Effector CD8-positive, alpha-beta T cell (primary cell): ENCODE measurements around the gene SEMA3D.

Source experiments
- DNase-seq: peaks from one replicate; lab custom pipeline; 2025; lab: John Stamatoyannopoulos, UW

Gene SEMA3D

GRCh38 chr7:85031475-85031874 is 155.4 kb downstream of the SEMA3D start:
- DNase-seq, result no peak

- DNase-seq, result no peak
These were observed 156.0 kb downstream of the SEMA3D start for GRCh38 chr7:85030893-85031292.

- DNase-seq, result no peak
These were observed 161.5 kb downstream of the SEMA3D start for GRCh38 chr7:85025312-85025756.

DNA sequence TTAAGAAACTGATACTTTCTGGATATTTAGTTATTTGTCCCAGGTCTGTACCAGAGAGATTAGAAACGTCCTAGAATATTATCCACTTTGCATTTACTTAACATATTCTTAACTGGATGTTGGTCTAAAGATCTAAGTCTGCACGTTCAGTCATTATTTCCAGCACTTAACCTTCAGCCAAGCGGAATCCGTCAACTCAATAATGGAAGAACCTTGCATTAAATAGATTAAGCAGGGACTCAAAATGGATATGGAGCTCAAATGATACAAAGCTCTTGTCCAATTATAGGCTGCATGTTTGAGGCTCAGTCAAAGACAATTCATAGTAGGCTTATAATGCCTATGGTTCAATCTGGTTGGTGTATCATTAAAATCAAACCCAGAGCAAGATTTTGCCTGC is 162.9 kb downstream of the SEMA3D start:
- DNase-seq, result no peak

DNA sequence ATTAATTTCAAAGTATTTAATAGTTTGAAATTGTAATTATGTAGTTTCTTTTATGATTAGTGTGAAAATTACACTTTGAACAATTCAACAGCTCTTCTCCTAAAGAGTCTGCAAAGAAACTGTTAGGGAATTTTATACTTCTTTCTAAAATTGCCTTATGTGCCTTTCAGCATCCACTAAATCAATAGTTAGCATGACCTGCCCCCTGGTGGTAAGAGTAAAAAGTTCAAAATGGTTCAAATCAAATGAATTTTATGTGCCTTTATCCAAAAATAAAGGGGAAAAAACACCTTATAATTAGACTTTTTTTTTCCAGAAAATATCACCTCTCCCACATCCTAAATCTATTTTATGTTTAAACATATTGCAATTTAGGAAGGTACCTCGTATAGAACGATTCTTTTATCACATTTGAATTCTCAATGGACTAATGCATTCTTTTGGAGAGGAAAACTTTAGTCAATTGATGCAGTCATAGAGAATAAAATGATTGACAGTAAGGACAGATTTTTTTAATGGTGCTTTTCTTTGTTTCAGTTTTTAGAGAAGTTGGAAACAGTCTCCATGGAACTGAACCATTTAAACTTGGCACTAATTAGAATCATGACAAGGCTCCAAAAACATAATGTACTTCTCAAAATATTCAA is 163.7 kb downstream of the SEMA3D start:
- DNase-seq, result peak; percentile 1

DNA sequence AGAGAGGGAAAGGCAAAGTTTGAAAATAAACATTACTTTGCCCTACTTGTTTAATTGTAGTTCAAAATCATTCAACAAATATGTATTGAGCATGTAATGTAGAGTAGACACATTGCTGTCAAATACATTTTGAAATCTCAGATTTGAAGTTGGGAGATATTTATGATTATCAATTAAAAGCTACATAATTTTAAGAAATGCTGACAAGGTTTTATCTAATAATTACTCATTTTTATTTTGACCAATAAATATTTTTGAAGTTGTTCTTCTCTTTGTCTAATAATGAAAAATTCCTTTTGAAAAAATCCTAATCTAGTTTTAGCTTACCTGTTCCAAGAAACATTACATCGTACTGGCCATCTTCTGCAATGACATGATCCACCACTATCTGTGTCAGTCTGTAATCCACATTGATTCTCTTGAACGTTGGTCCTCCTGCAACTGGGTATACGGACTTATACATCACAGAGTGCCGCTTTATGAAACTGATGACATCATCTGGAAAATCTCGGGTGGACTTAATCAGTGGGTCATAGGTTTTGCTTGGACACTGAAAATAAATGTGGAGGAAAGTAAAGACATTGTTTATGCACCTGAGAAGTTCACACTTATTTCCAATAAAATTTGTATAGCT is 164.7 kb downstream of the SEMA3D start:
- no peak for DNase-seq

- DNase-seq, result no peak
These were observed 165.7 kb downstream of the SEMA3D start for GRCh38 chr7:85021101-85021704.

DNA sequence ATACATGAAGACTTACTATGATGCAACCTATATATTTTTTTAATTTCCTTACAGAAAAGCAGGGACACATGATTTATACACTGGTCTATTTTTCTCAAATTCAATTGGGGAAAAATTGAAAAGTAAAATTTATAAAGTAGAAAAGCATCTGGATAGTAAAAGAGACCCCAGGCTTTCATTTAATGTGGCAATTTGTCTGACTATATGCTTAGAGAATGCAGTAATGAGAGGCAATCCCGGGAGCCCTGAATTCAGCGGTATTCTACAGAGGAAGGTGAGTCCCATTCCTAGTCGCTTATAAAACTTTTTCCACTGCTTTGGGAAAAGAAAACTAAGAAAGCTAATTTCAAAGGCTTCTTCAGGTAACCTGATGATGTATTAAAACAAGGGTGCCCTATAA is 167.1 kb downstream of the SEMA3D start:
- DNase-seq, result no peak

GRCh38 chr7:85019176-85019575 is 167.7 kb downstream of the SEMA3D start:
- DNase-seq, result no peak

- no peak for DNase-seq
These were observed 168.4 kb downstream of the SEMA3D start for GRCh38 chr7:85018498-85018897.

- DNase-seq, result no peak
These were observed 170.6 kb downstream of the SEMA3D start for GRCh38 chr7:85016286-85016685.

DNA sequence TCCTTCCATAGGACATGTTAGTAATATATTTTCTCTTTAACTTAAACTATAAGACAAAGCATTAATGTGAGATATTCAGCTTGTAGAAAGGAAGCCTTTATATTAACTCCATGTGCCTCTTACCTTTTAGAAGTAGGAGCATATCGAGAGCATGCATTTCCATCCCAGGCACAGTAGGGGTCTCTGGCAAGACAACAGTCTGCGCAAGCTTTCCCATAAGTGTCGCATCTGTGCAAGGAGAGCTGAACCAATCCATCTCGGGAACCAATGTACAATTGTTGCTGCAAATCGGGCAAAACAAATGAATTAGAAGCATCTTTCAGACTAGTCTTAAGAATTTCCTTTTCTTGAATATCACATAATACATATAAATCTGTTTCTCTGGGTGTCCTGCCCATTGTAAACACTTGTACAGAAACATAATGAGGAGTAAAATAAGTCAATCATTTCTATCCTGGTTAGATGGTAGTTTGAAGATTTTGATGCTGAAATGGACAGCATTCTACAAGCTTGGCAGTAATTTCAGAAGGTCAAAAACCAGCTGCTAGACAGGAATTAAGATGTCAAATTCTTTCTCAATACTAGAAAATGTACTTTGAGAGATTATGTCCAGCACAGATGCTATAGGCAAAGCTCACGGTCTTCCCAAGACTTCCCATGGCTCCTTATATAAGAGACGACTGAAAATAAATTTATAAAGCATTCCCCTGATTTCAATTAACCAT is 171.8 kb downstream of the SEMA3D start:
- DNase-seq, result no peak

- no peak for DNase-seq
These were observed 175.7 kb downstream of the SEMA3D start for GRCh38 chr7:85011127-85011526.

- DNase-seq, result no peak
These were observed 176.6 kb downstream of the SEMA3D start for GRCh38 chr7:85010306-85010705.

GRCh38 chr7:85006754-85007153 is 180.1 kb downstream of the SEMA3D start:
- DNase-seq, result no peak

- no peak for DNase-seq
These were observed 182.5 kb downstream of the SEMA3D start for GRCh38 chr7:85004402-85004801.

DNA sequence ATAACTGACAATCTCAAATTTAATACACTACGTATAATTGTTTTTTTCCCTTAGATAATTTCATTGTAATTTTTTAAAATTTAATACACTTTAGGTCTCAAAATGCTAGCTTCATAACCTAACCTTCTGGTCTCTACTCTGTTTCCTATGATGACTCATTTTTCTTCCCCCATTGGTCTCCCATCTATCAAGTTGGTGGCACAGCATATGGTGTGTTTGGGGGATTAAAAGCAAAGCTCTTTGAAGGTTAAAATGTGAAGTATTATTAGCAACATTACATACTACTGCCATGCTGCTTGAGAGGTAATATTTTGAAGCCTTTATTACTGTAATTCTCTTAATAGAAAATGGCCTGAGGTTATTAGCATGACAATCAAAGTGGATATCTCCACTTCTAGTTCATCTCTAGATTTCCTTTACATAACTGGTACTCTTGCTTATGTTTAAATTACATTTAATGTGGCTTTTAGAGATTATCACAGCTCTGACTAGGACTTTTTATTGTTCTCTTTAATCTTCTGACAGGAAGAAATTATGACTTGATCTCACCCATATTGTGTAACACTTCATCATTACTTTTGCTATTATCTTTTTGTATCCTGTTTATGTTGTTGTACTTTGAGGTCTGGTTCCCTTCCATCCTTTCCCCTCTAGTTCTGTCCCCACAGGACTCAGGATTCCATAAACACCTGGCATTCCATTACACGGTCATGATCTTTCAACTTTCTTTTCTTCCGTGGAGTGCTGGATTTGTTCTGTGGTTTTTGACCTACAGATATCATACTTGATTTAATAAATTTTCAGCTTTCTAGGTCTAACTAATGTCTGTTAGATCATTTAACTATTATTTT is 185.1 kb downstream of the SEMA3D start:
- DNase-seq, result no peak

GRCh38 chr7:85000735-85001350 is 186.0 kb downstream of the SEMA3D start:
- DNase-seq, result no peak

DNA sequence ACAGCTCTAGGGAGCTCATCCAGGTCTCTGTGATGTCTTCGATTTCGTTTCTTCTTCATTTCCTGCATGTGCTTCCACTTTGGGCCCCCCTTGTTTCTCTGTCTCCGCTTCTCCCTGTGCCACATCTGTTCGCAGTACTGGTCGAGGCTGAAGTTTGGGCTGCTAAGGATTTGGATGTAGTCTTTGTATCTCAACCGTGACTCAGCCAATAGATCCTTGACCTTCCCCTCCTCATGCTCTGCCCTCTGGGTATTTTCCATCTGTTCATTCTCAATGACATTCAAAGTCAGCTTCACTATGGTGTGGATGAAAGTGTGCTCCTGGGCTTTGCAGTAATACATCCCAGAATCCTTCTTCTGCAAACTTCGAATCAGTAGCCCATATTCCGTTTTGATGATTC is 187.4 kb downstream of the SEMA3D start:
- no peak for DNase-seq

DNA sequence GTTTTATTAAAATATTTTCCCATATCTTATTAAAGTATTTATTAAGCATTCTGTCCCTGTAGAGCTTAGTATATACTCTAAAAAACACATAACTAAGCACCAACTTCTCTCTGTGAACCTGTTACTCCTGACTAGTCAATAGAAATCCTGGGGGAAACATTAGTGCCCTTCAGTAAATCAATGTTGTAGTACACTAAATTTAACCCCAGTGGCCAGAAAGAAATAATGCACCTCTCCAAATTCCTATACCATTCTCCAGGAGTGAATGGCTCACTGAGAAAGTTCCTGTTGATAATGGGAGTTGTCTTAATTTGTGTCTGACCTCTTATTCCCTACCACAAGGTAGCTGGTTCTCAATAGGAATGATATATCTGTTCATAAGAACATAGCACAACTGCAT is 188.2 kb downstream of the SEMA3D start:
- no peak for DNase-seq

GRCh38 chr7:84997626-84998025 is 189.2 kb downstream of the SEMA3D start:
- no peak for DNase-seq
